ENCODE data around the gene RASL11B.

DNA sequence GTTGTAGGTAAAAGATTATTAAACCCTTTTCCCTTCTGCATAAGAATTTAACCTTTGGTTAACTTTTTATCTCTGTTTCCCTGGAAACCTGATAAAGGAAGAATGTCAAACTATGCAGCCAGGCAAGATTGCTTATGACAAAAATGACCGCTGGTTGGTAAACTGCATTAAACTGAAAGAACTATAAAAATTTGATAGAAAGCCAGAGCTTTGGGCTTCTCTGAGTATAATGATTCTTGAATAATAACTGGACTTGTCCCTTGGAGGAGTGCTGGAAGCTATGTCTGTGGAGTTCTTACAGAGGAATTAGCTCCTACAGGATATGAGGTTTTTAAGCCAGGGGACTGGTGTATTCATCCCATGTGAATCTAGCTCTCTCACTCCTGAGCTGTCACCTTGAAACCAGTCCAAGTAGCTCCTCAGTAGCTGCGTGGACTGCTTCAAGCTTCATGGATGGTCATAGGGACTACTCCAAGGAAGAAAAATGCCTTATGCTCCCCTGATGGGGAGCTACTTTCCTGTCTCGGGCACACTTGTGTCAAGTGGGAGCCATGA, 52.0 kb downstream of the RASL11B start:
- TF ChIP-seq, protein P1, sequence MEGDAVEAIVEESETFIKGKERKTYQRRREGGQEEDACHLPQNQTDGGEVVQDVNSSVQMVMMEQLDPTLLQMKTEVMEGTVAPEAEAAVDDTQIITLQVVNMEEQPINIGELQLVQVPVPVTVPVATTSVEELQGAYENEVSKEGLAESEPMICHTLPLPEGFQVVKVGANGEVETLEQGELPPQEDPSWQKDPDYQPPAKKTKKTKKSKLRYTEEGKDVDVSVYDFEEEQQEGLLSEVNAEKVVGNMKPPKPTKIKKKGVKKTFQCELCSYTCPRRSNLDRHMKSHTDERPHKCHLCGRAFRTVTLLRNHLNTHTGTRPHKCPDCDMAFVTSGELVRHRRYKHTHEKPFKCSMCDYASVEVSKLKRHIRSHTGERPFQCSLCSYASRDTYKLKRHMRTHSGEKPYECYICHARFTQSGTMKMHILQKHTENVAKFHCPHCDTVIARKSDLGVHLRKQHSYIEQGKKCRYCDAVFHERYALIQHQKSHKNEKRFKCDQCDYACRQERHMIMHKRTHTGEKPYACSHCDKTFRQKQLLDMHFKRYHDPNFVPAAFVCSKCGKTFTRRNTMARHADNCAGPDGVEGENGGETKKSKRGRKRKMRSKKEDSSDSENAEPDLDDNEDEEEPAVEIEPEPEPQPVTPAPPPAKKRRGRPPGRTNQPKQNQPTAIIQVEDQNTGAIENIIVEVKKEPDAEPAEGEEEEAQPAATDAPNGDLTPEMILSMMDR (IDR thresholded peaks at IDR 0.05), result no peak
- TF ChIP-seq POLR2A (IDR thresholded peaks at IDR 0.05), result no peak
- TF ChIP-seq EP300 (IDR thresholded peaks at IDR 0.05), result no peak
